GM18499 (cell line): ENCODE results near the gene BBS9.
"Not testable (repeated sequence)": the region's sequence is repeated elsewhere in the genome, so short reads cannot be mapped to it uniquely, and the experiment has no call there.

Source experiments
- ATAC-seq: cut with Tn5 transposase; IDR thresholded peaks from one replicate; pipeline ENCODE4 v1.9.1; 2021; ENCODE audit warnings: moderate number of reproducible peaks; ENCODE audit not compliant: insufficient read depth, unreplicated experiment

The BBS9 gene

DNA sequence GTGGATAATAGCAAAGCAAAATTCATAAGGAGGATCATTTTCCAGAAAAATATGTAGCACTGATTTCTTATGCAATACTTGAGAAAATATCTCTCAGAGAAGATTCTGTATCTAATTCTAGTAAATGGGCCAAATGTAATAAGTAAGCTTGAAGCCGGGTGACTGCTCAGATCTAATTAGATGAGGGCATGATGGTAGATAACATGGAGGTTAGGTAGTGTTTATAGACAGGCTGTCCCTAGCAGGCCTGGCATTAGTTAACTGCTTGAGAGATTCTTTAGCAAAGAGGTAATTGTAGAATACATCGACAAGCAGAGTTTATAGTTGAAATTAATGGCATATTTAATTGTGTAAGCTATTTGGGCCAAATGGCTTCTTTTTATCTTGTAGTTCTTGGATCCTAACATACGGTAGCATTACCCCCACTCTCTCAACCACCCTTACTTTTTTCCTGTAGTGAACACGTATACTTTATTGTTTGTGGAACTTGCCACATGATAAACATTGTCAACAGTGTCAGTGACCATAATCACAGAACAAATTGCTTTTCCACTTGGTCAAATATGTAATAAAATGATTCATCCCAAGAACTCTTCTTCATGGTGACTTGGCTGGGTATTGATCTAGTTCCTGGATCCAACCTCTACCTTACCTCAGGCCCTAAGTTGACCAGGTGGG is 343.1 kb downstream of the BBS9 start:
- ATAC-seq: no peak

DNA sequence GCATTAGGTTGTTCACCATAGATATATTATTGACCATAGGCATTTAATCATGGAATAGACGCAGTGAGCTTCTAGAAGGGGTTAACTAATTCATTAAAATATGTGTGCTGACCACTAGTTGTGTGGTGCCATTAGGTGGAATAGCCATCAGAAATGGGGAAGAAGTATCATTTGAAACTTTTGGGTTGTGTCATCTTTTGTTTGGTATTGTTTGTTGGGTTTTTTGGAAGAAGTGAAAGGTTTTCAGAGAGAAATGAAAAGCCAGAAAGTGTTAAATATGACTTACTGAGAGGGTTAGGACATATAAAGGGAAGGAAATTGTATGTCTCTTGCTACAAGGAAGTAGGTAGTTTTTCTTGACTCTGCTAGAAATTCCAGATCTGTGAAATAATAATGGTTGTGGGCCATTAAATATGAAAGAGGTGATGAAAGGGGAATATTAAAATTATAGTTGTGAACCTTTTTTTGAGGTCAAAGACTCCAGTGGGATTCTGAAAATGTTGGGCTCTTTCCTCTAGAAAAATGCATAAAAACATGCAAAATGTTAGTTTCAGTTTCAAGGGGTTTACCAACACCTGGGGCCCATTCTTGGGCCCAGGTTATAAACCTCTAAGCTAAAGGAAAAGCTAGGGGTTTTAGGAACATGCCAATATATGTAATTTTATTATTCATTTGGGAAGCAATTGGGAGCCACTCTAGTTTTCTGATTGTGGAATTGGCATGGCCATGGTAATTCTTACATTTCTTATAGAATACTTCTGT is 348.5 kb downstream of the BBS9 start:
- no peak for ATAC-seq

DNA sequence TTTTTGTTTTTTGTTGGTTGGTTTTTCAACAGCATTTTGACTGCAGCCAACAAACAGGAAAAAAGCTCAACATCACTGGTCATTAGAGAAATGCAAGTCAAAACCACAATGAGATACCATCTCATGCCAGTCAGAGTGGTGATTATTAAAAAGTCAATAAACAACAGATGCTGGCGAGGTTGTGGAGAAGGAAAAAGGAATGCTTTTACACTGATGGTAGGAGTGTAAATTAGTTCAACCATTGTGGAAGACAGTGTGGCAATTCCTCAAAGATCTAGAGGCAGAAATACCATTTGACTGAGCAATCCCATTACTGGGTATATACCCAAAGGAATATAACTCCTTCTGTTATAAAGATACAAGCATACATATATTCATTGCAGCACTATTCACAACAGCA is 355.1 kb downstream of the BBS9 start:
- ATAC-seq: not testable (repeated sequence)

DNA sequence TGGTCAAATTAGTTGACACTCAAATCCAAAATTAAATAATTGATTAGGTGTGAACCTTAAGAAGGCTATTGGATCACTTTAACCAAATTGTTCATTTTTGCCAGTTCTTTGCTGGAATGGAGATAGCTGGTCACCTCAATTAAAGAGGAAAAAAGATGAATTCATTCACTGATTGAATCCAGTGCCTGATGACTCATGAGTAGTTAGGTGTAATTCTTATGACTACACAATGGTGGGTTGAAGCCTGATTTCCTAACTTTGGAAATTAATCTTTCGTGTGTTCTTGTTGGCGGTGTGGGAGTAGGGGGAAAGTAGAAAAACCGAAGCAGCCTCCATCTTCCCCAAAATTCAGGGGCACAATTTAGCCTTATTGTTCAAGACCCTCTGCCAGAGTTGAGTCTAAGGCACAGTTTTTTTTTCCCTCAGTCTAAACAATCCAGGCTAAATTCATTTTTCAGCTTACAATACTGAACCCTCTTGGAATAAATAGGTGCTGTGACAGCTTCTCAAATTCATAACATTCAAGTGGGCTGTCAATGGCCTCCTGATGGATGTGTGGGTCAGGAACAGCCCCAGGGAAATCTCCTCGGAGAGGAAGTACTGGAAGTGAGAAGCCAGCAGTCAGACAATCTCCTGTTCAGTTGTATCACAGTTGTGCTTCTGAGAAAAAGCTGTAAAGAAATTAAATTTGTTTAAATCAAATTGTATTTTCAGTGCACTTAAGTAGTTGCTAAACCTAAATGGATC is 356.6 kb downstream of the BBS9 start:
- ATAC-seq: no peak

GRCh38 chr7:33486633-33487032 is 357.3 kb downstream of the BBS9 start:
- ATAC-seq: no peak

- ATAC-seq: peak; percentile 84
Measured at GRCh38 chr7:33487998-33488682, 358.8 kb downstream of the BBS9 start.

- ATAC-seq: no peak
Measured at GRCh38 chr7:33494474-33494873, 365.1 kb downstream of the BBS9 start.

DNA sequence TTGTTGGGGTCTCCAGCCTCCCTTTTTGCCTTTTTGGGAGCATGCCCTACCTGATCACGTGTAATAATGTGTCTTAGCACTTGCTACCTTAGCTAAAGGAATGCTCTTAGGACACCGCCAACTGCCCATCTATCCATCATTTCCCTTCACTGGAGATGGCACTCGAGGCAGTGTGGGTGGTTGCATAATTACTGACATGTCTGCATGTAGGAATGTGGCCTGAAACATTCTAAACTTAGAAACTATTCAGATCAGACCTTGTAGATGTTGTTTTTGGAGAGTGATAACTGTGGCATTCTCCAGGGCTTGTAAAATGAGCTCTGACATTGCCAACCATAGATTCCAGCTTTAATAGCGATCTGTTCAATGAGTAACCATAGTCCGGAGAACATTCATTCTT is 365.8 kb downstream of the BBS9 start:
- no peak for ATAC-seq

GRCh38 chr7:33497051-33497450 is 367.7 kb downstream of the BBS9 start:
- ATAC-seq: no peak

- ATAC-seq: no peak
Measured at GRCh38 chr7:33500703-33501701, 371.6 kb downstream of the BBS9 start.

- ATAC-seq: no peak
Measured at GRCh38 chr7:33503014-33503413, 373.6 kb downstream of the BBS9 start.

DNA sequence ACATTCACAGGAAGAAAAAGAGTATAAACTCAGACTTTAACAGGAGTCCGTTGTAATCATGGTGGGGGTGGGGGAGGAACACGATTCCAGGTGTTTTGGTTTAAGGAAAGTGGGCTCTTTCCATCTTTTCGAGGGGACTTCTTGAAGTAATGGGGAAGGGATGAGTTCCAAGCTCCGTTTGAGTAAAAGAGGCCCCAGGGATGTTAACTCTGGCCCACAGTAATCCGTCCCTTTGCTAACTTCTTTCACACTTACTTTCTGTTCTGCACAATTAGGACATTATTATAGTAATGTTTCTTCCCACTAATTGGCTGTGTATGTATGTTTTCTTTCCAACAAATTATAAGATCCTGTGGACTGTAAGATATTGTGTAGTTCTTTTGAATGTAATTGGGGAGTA is 374.4 kb downstream of the BBS9 start:
- ATAC-seq: no peak

- no peak for ATAC-seq
Measured at GRCh38 chr7:33504266-33504665, 374.9 kb downstream of the BBS9 start.

GRCh38 chr7:33509206-33509605 is 379.8 kb downstream of the BBS9 start:
- ATAC-seq: no peak

- no peak for ATAC-seq
Measured at GRCh38 chr7:33511778-33512177, 382.4 kb downstream of the BBS9 start.

DNA sequence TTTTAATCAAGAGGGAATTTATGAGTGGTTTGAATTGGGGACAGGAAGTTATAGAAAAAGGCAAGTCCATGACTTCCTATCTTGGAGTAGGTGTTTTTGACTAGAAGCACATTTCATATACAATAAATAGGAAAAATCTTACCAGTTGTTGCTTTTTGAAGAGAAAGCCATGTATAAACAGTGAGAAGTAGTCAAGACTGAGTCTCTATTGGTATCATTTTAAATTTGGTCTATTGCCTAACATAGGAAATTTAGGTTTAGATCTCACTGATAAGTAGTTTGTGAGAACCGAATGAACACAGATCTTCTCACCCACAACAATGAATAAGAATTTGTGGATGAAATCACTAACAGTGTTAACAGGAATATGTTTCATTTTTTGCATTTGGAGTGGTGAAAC is 387.2 kb downstream of the BBS9 start:
- ATAC-seq: no peak

DNA sequence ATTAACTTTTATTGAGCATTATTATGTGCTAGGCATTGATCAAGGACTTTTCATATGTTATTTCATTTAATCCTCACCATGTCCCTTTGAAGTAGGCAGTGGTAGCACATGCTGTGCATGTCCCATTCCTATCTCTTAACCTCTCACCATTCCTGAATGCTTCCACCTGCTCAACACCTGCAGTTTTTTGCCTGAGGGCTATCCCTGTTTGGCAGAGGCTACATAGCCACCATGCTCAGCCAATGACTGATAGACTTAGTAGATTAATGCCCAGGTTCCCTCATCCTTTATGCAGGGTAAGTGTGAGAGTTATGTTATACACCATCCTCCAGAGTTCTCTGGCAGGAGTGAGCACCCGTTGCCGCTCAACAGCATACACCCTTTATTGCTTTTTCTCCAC is 387.8 kb downstream of the BBS9 start:
- ATAC-seq: no peak

DNA sequence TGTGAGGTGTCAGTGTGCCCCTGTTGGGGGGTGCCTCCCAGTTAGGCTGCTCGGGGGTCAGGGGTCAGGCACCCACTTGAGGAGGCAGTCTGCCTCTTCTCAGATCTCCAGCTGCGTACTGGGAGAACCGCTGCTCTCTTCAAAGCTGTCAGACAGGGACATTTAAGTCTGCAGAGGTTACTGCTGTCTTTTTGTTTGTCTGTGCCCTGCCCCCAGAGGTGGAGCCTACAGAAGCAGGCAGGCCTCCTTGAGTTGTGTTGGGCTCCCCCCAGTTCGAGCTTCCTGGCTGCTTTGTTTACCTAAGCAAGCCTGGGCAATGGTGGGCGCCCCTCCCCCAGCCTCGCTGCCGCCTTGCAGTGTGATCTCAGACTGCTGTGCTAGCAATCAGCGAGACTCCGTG is 397.6 kb downstream of the BBS9 start:
- ATAC-seq: not testable (repeated sequence)

DNA sequence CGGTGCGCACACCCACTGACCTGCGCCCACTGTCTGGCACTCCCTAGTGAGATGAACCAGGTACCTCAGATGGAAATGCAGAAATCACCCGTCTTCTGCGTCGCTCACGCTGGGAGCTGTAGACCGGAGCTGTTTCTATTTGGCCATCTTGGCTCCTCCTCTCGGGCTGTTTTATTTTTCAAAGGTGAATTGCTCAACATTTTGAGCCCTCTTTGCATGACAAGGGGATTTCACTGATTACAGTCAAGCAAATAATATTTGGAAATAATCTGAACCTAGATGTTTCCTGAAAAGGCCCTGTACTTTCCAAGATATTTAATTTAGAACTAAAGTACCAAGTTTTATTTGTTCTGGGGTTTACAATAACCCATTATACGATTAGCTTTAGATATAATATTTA is 398.2 kb downstream of the BBS9 start:
- ATAC-seq: not testable (repeated sequence)

- no peak for ATAC-seq
Measured at GRCh38 chr7:33529070-33529469, 399.7 kb downstream of the BBS9 start.
